ENCODE measurements around the gene ST3GAL3. TPM values are rescaled to one million over a fixed set of nuclear protein-coding genes. Genes with fewer than 3 reads are reported as not detected.
A peak's percentile ranks its signal among the peaks of the same experiment; 100 is the strongest.

Gene ST3GAL3
- total and polyA plus RNA-seq, 10 of the 15 experiments (the other 5 are each of a cell fraction or from before 2014, with no cell fraction given) = 1.2 to 19.3 (median 11.0) TPM

DNA sequence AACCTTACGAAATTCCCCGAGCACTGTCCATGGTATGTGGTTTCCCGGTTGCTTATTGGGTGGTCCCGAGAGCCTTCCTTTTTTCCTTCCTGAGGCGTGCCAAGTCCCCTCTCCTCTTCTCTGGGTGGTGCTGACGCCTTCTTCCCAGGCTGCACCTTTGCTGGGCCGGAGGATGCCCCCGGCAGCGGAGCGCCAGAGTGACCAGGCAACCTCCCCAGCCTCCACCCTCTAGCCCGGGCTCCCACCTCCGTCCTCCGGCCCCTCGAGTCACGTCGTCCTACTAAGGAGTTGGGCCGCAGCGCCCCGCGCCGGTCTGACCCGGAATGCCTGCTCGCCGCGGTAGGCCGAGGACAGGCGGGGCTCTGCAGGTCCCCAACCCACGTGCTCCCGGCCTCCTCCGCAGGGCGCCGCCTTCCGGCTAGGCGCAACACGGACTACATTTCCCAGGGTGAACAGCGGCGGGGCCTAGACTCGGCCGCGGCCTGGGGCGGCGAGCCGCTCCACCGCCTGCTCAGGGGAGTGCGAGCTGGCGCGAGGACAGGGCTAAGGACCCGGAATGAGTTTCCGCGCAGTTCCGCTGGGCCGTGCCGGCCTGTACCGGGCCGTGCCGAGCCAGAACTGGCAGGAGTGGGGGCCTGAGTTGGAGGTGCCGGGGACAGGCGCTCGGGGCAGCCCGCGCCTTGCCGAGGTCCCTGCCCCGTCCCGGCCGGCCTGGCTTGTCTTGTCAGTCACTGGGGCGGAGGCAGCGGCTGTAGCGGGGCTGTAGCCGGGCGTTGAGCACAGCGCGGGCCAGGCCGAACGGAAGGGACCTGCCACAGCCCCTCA, 239.1 kb downstream of the ST3GAL3 start, which contains the start of gene IPO13 (continued):
- TF ChIP-seq, protein P1, sequence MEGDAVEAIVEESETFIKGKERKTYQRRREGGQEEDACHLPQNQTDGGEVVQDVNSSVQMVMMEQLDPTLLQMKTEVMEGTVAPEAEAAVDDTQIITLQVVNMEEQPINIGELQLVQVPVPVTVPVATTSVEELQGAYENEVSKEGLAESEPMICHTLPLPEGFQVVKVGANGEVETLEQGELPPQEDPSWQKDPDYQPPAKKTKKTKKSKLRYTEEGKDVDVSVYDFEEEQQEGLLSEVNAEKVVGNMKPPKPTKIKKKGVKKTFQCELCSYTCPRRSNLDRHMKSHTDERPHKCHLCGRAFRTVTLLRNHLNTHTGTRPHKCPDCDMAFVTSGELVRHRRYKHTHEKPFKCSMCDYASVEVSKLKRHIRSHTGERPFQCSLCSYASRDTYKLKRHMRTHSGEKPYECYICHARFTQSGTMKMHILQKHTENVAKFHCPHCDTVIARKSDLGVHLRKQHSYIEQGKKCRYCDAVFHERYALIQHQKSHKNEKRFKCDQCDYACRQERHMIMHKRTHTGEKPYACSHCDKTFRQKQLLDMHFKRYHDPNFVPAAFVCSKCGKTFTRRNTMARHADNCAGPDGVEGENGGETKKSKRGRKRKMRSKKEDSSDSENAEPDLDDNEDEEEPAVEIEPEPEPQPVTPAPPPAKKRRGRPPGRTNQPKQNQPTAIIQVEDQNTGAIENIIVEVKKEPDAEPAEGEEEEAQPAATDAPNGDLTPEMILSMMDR (IDR thresholded peaks at IDR 0.05 in 2 of 3, conservative IDR thresholded peaks at IDR 0.05 in 1 of 3; ENCODE audit: control insufficient read depth in 2 of 3, extremely low read depth in 1 of 3, insufficient read depth in 1 of 3, low read depth in 3 of 3, low read length in 3 of 3) = peak; percentile 83 to 87 (median 85)
- peak; percentile 33; the same call in 1 of the 2 replicates for TF ChIP-seq SMC3 (IDR thresholded peaks at IDR 0.05; ENCODE audit: borderline replicate concordance, low read length)
- TF ChIP-seq, protein P2, sequence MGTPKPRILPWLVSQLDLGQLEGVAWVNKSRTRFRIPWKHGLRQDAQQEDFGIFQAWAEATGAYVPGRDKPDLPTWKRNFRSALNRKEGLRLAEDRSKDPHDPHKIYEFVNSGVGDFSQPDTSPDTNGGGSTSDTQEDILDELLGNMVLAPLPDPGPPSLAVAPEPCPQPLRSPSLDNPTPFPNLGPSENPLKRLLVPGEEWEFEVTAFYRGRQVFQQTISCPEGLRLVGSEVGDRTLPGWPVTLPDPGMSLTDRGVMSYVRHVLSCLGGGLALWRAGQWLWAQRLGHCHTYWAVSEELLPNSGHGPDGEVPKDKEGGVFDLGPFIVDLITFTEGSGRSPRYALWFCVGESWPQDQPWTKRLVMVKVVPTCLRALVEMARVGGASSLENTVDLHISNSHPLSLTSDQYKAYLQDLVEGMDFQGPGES (IDR thresholded peaks at IDR 0.05) = peak; percentile 55
- TF ChIP-seq, protein P3, sequence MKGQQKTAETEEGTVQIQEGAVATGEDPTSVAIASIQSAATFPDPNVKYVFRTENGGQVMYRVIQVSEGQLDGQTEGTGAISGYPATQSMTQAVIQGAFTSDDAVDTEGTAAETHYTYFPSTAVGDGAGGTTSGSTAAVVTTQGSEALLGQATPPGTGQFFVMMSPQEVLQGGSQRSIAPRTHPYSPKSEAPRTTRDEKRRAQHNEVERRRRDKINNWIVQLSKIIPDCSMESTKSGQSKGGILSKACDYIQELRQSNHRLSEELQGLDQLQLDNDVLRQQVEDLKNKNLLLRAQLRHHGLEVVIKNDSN (IDR thresholded peaks at IDR 0.05; ENCODE audit: borderline replicate concordance, extremely low read length, insufficient read depth, low read depth, low read length) = peak; percentile 89
- TF ChIP-seq CHD1 (IDR thresholded peaks at IDR 0.05; ENCODE audit: low read depth, low read length) = peak; percentile 62; the same call in 1 of the 2 replicates
- TF ChIP-seq CEBPB (IDR thresholded peaks at IDR 0.05; ENCODE audit: borderline replicate concordance in 1 of 2, low read depth in 2 of 2, low read length in 2 of 2) = peak in 1 of 2 experiments; percentile 5; a peak in 1 of 4 replicates
- peak; percentile 99 for TF ChIP-seq ZNF207 (IDR thresholded peaks at IDR 0.05; ENCODE audit: borderline replicate concordance)
- TF ChIP-seq, protein P4, sequence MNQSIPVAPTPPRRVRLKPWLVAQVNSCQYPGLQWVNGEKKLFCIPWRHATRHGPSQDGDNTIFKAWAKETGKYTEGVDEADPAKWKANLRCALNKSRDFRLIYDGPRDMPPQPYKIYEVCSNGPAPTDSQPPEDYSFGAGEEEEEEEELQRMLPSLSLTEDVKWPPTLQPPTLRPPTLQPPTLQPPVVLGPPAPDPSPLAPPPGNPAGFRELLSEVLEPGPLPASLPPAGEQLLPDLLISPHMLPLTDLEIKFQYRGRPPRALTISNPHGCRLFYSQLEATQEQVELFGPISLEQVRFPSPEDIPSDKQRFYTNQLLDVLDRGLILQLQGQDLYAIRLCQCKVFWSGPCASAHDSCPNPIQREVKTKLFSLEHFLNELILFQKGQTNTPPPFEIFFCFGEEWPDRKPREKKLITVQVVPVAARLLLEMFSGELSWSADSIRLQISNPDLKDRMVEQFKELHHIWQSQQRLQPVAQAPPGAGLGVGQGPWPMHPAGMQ (IDR thresholded peaks at IDR 0.05; ENCODE audit: borderline replicate concordance) = peak; percentile 97
- TF ChIP-seq BACH1 (IDR thresholded peaks at IDR 0.05; ENCODE audit: borderline replicate concordance) = peak; percentile 66; the same call in 1 of the 2 replicates
- TF ChIP-seq, protein P5, sequence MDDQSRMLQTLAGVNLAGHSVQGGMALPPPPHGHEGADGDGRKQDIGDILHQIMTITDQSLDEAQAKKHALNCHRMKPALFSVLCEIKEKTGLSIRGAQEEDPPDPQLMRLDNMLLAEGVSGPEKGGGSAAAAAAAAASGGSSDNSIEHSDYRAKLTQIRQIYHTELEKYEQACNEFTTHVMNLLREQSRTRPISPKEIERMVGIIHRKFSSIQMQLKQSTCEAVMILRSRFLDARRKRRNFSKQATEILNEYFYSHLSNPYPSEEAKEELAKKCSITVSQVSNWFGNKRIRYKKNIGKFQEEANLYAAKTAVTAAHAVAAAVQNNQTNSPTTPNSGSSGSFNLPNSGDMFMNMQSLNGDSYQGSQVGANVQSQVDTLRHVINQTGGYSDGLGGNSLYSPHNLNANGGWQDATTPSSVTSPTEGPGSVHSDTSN (IDR thresholded peaks at IDR 0.05; ENCODE audit: insufficient replicate concordance, low read depth, low read length) = peak; percentile 80
- TF ChIP-seq GABPA (IDR thresholded peaks at IDR 0.05; ENCODE audit: low read depth) = no peak
- 0 out of 2 replicates have a peak, but pooled peaks have one; percentile 74 for TF ChIP-seq TARDBP (IDR thresholded peaks at IDR 0.05; ENCODE audit: borderline replicate concordance)
- TF ChIP-seq HDAC6 (IDR thresholded peaks at IDR 0.05; ENCODE audit: unreplicated experiment) = peak; percentile 69
- TF ChIP-seq RFX5 (IDR thresholded peaks at IDR 0.05; ENCODE audit: low read depth, low read length) = 0 out of 2 replicates have a peak, but pooled peaks have one; percentile 12
- peak; percentile 89 for TF ChIP-seq POLR2AphosphoS5 (IDR thresholded peaks at IDR 0.05; ENCODE audit: low read length)
- TF ChIP-seq SMAD1 (IDR thresholded peaks at IDR 0.05; ENCODE audit: low read depth, partially characterized antibody) = peak; percentile 40
- no peak; the same call in 1 of the 2 replicates for TF ChIP-seq POLR2AphosphoS2 (IDR thresholded peaks at IDR 0.05; ENCODE audit: low read depth, low read length)
- 0 out of 2 replicates have a peak, but pooled peaks have one; percentile 47 for TF ChIP-seq CHD2 (IDR thresholded peaks at IDR 0.05; ENCODE audit: borderline replicate concordance, low read depth, low read length)
- TF ChIP-seq RBBP5 (conservative IDR thresholded peaks at IDR 0.05) = no peak
- peak; percentile 55; the same call in 1 of the 3 replicates for TF ChIP-seq POU2F2 (IDR thresholded peaks at IDR 0.05; ENCODE audit: borderline replicate concordance, low read depth, low read length)

Measured in GM12878 (cell line).